Subcutaneous abdominal adipose tissue (tissue), 5 donors: ENCODE results near the gene HSPH1.

ENCODE experiments used
- H3K27ac ChIP-seq: one replicate; pipeline ENCODE4 v1.7.0; 2013; ENCODE audit warnings: low read depth, mild to moderate bottlenecking, inconsistent platforms, low read length, moderate library complexity
- H3K27me3 ChIP-seq, 5 donors: one replicate each; pipeline ENCODE4 v1.7.0; 2013; ENCODE audit warnings: low read length in 5 of 5, inconsistent platforms in 1 of 5; ENCODE audit not compliant: control insufficient read depth in 5 of 5, insufficient read depth in 4 of 5
- H3K36me3 ChIP-seq, 5 donors: one replicate each; pipeline ENCODE4 v1.7.0; 2013; ENCODE audit warnings: low read length in 5 of 5; ENCODE audit not compliant: control insufficient read depth in 5 of 5, insufficient read depth in 5 of 5
- H3K4me1 ChIP-seq, 5 donors: one replicate each; pipeline ENCODE4 v1.7.0; 2013; ENCODE audit warnings: low read length in 5 of 5, mild to moderate bottlenecking in 3 of 5, moderate library complexity in 1 of 5; ENCODE audit not compliant: control insufficient read depth in 5 of 5, insufficient read depth in 5 of 5
- H3K4me3 ChIP-seq, 5 donors: one replicate each; pipeline ENCODE4 v1.7.0; 2013; ENCODE audit warnings: low read length in 5 of 5, low read depth in 1 of 5
- H3K9ac ChIP-seq, 5 donors: one replicate each; pipeline ENCODE4 v1.7.0; 2013; ENCODE audit warnings: low read length in 5 of 5, mild to moderate bottlenecking in 4 of 5, moderate library complexity in 3 of 5
- H3K9me3 ChIP-seq, 5 donors: one replicate each; pipeline ENCODE4 v1.7.0; 2013; ENCODE audit warnings: low read length in 5 of 5; ENCODE audit not compliant: control insufficient read depth in 5 of 5
- donor health status: healthy.
- donor health status: healthy.
- donor health status: healthy.
- donor health status: healthy.
- donor health status: healthy.

HSPH1 gene

DNA sequence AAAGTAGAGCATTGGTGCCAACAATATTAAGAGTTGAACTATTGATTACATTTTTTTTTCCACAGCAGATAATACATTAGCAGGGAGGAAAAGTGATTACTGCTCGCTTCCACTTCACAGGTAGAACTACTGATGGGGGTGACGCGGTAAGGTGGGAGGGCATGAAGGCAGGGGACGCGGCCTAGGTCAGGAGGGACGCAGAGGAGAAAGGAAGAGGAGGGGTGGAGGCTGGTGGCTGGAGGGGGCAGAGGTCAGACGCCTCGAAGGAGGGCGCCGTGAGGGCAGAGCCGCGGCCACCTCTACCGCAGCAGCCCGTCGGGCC lies 37.8 kb upstream of the HSPH1 start:
- H3K4me3 ChIP-seq, result peak overlapping the region; percentile 49 to 77 (median 71)
- peaks cover 4 to 18% (median 14%) of the 10 kb centered on the region in 5 donors for H3K4me1 ChIP-seq
- H3K27me3 ChIP-seq, result no peaks in the 10 kb centered on the region
- no peaks in the 10 kb centered on the region for H3K9me3 ChIP-seq
- no peaks in the 10 kb centered on the region for H3K36me3 ChIP-seq
- H3K27ac ChIP-seq, result peak overlapping the region; percentile 73
- H3K9ac ChIP-seq, result peak overlapping the region in 3 of 5 donors; percentile 19 to 78 (median 78)

DNA sequence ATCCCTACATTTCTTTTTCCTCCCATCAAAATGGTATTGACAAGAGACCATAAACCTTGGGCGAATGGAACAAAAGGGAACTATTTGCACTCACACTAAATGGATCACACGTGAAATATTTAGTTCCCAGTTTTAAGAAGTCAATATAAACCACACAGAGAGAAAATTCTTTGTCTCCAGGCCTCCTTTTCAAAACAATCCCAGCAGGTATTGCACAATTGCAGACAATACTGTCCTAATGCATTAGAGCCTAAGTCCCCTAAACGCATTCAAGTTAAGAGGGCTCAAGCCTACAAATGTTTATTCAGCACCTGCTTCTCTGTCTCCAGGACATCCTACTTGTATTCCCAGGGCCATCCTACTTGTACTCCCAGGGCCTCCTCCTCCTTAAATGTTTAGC lies 36.8 kb upstream of the HSPH1 start:
- H3K4me1 ChIP-seq, result peaks cover 4 to 18% (median 14%) of the 10 kb centered on the region in 5 donors
- H3K36me3 ChIP-seq, result no peaks in the 10 kb centered on the region
- no peaks in the 10 kb centered on the region for H3K9me3 ChIP-seq
- H3K27me3 ChIP-seq, result no peaks in the 10 kb centered on the region
- H3K9ac ChIP-seq, result no peak overlapping the region
- no peak overlapping the region for H3K27ac ChIP-seq
- H3K4me3 ChIP-seq, result no peak overlapping the region

DNA sequence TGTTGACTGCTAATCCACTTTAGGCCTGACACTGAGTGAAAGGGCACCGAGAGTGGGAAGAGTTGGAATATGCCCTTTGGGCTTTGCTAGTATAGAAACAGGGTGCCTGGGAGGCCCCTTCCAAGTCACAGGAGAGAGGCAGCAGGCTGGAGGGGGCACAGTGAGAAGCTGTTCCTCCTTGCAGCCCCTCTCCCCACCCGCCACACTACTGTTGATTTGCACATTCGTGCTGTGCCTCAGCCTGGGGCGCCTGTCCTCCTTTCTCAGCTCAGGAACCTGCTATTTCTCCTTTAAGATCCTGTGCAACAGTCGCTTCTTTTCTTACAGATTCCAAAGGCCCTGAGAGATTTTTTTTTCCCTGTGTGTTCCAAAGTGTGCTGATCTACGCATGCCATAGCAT lies 35.3 kb upstream of the HSPH1 start:
- H3K9me3 ChIP-seq, result no peaks in the 10 kb centered on the region
- no peaks in the 10 kb centered on the region for H3K27me3 ChIP-seq
- no peak overlapping the region for H3K4me3 ChIP-seq
- H3K36me3 ChIP-seq, result no peaks in the 10 kb centered on the region
- peaks cover 4 to 18% (median 14%) of the 10 kb centered on the region in 5 donors for H3K4me1 ChIP-seq
- H3K9ac ChIP-seq, result no peak overlapping the region
- no peak overlapping the region for H3K27ac ChIP-seq

DNA sequence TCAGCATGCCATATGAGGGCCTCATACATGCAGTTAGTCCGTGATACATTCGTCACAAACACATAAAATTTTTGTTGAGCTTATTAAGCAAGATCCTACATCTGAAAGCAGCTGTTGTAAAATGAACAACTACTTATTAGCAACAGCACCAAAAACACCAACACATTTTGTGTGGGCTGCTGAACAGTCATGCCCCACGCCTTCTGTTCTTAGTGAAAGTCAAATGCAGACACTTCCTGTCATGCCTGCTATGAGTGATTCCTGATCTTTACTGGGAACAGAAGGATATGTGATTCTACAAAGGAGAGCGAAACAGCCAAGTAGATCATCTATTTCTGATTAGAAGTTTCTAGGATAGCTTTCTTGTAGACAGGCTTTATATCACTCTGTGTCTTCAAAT lies 33.9 kb upstream of the HSPH1 start:
- Histone ChIP-seq H3K27ac (no peak overlapping the region), H3K27me3 (no peaks in the 10 kb centered on the region), H3K9me3 (no peaks in the 10 kb centered on the region), H3K4me3 (no peak overlapping the region), H3K9ac (no peak overlapping the region), H3K36me3 (no peaks in the 10 kb centered on the region), H3K4me1 (peaks cover 0 to 5% (median 4%) of the 10 kb centered on the region in 5 donors)

DNA sequence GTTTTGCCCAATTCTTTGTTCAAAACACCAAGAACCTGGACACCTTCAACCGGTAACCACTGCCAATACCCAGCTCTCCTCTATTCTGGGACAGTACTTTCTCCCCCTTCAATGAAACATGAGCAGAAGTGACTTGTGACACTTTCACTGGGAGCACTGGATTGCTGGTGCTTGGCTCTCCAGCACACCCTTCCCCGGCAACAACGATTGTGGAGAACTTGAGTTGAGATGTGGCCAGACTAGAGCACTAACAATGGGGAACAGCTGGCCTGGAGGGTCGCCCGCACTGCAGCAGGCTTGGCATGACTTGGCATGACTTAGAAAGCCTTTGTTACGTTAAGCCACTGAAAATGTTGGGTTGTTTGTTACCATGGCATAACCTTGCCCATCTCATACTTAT lies 30.6 kb upstream of the HSPH1 start:
- no peaks in the 10 kb centered on the region for H3K27me3 ChIP-seq
- no peaks in the 10 kb centered on the region for H3K4me1 ChIP-seq
- H3K27ac ChIP-seq, result no peak overlapping the region
- H3K36me3 ChIP-seq, result no peaks in the 10 kb centered on the region
- peaks cover 0 to 5% (median 0%) of the 10 kb centered on the region in 5 donors for H3K9me3 ChIP-seq
- no peak overlapping the region for H3K9ac ChIP-seq
- no peak overlapping the region for H3K4me3 ChIP-seq

DNA sequence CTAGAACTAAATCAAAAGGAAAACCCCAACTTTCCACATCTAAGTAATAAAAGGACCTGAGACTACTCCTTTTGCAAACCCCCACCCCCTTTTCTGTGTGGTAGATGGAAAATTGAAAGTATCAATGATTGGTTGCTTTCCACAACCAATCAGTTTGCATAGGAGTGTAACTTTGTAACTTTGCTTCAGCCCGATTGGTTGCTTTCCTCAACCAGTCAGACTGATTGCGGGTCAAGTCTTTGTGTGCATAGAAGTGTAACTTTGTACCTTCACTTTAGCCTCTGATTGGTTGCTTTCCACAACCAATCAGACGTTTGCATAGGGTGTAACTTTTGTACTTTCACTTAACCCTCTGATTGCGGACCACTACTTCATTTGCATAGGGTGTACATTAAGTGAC lies 30.0 kb upstream of the HSPH1 start:
- Histone ChIP-seq H3K27me3 (no peaks in the 10 kb centered on the region), H3K4me1 (no peaks in the 10 kb centered on the region), H3K4me3 (no peak overlapping the region), H3K36me3 (no peaks in the 10 kb centered on the region), H3K9ac (no peak overlapping the region), H3K27ac (no peak overlapping the region), H3K9me3 (peaks cover 0 to 5% (median 0%) of the 10 kb centered on the region in 5 donors)

DNA sequence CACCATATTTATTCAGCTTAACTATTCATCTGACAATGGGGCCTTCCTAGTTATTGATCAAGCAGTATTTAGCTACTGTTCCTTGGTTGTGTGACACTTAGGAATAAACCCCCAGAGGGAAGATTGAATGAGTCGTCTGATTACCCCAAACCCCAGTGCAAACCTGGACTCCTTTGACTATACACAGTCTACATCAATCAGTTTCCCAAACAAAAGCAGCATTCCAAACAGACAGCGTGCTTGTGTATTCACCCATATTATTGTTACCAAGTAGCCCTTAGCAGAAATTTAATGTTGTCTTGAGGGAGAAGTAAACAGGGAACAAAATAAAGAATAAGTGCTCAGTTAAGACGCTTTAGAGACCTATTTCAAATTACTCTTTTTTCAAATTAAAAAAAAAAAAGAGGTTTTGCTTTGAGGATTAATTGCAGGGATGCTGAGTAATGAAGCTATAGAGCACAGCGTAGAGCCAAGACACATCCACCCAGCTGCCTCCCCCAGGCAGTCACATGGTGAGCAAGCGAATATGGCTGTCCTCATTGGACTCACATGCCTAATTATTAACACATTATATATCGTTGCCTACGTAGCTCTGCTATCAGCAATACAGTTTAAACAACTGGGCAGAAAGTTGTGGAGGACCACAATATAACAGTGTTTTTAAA lies 23.4 kb upstream of the HSPH1 start:
- Histone ChIP-seq H3K9me3 (peaks cover 0 to 5% (median 0%) of the 10 kb centered on the region in 5 donors), H3K27me3 (no peaks in the 10 kb centered on the region), H3K9ac (no peak overlapping the region), H3K36me3 (no peaks in the 10 kb centered on the region), H3K4me1 (no peaks in the 10 kb centered on the region), H3K27ac (no peak overlapping the region), H3K4me3 (no peak overlapping the region)

DNA sequence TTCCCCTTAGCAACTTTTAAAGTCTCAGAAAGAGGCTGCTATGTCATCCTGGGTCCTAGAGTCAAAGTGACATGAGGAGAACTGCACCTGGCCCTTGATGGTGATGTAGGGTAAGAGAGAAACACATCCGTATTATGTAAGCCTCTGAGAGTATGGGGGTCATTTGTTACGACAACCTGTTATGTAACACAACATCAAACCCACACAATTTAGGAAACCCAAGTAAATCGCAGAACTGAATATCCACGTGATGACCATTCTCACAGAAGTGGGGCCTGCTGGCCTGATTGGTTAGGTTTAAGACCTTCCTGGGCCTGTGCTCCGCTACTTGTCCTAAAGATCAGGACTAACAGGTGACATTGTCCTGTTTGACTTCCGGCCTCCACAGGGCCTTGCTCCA lies 22.7 kb upstream of the HSPH1 start:
- H3K4me3 ChIP-seq, result no peak overlapping the region
- no peaks in the 10 kb centered on the region for H3K4me1 ChIP-seq
- peaks cover 0 to 5% (median 0%) of the 10 kb centered on the region in 5 donors for H3K9me3 ChIP-seq
- H3K27me3 ChIP-seq, result no peaks in the 10 kb centered on the region
- H3K9ac ChIP-seq, result no peak overlapping the region
- H3K27ac ChIP-seq, result no peak overlapping the region
- no peaks in the 10 kb centered on the region for H3K36me3 ChIP-seq

DNA sequence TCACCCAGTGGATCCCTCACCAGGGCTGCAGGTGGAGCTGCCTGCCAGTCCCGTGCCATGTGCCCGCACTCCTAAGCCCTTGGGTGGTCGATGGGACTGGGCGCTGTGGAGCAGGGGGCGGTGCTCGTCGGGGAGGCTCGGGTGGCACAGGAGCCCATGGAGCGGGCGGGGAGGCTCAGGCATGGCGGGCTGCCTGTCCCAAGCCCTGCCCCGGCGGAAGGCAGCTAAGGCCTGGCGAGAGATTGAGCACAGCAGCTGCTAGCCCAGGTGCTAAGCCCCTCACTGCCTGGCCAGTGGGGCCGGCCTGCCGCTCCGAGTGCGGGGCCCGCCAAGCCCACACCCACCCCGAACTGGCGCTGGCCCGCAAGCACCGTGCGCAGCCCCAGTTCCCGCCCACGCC lies 21.3 kb upstream of the HSPH1 start:
- Histone ChIP-seq H3K9ac (no peak overlapping the region), H3K4me3 (no peak overlapping the region), H3K9me3 (peaks cover 0 to under 1% (median 0%) of the 10 kb centered on the region in 5 donors), H3K27me3 (no peaks in the 10 kb centered on the region), H3K36me3 (no peaks in the 10 kb centered on the region), H3K27ac (no peak overlapping the region), H3K4me1 (no peaks in the 10 kb centered on the region)

DNA sequence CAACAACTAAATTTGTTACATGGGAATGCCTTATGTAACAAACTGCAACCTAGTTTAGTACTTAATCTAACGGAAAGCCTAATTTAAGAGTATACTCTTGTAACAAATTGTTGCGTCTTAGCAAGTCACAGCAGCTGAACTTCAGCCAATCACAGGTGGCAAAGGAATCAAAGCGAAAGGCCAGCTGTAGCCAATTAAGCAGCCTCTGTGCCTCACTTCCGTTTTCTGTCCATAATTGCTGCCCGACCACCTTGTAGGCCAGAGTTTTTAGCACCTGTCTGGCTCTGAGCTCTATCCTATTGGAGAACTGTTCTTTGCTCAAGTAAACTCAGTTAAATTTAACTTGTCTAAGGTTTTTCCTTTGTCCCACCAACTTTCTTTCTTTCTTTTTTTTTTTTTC lies 18.1 kb upstream of the HSPH1 start:
- Histone ChIP-seq H3K9me3 (no peaks in the 10 kb centered on the region), H3K36me3 (no peaks in the 10 kb centered on the region)

More for the DNA sequence above, 18.1 kb upstream of the HSPH1 start:
- Histone ChIP-seq H3K4me3 (no peak overlapping the region), H3K4me1 (no peaks in the 10 kb centered on the region), H3K9ac (no peak overlapping the region), H3K27me3 (no peaks in the 10 kb centered on the region), H3K27ac (no peak overlapping the region)
